ENCODE results near the gene C1QB.

C1QB gene

DNA sequence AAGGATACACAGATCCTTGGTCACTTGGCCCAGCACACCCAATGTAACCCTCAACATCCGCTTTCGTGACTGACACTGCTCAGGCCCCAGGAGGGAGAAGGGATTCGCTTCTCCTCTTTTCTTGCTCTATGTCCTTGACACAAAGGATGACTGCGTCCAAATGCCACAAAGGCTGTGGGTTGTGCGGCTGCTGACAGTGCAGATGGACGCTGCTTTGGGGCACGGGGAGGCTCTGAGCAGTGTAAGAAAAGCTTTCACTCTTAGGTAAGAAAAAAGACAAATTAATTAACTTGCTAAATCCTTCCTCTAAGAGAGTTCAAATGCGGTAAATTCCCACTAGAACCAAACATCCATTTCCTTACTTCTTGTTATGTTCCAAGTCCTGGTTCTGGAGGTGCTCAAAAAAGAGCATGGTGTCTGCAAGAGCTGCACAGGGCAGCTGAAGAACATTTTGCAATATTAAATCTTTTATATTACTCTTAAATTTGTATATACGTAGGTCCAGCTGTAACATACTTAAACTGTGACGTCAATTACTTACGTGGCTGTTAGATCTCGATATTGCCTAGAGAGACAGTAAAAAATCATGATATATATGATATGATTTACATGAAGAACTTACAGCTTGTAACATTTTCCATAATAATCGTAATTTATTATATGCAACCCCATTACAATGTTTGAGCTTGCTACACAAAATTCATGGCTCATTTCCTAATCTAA is 38.2 kb downstream of the C1QB start:
- H3F3A ChIP-seq (ENCODE audit: low read depth), result no peaks in the 10 kb centered on the region
- no peak overlapping the region for H2AFZ ChIP-seq (ENCODE audit: low read length)

DNA sequence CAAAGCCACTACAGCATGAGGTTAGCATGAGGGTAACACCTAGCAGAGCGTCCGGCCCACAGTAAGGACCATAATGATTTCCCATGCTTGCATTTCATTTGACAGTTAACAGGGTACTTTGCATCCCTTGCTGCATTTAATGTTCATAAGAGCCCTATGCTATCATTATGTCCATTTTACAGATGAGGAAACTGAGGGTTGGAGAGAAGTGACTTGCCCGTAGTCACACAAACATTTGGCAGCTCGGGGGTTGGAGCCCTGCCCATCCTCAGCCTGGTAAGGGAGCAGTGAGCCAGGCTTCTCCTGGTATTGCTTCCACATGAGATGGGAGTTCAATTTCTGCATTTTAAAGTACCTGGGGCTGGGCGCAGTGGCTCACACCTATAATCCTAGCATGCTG is 41.1 kb downstream of the C1QB start:
- Histone ChIP-seq H2AFZ (ENCODE audit: low read length) (no peak overlapping the region), H3K4me2 (ENCODE audit: low read depth, low read length, poor library complexity, severe bottlenecking) (no peak overlapping the region), H4K20me1 (ENCODE audit: insufficient read depth, low read length, poor library complexity, severe bottlenecking) (no peaks in the 10 kb centered on the region), H3K4me1 (ENCODE audit: insufficient read depth, low read length, poor library complexity, severe bottlenecking) (no peaks in the 10 kb centered on the region), H3K79me2 (ENCODE audit: insufficient read depth, low read length) (no peaks in the 10 kb centered on the region), H3K4me3 (ENCODE audit: low read length, poor library complexity, severe bottlenecking) (no peak overlapping the region), H3K9me2 (replicated peaks; ENCODE audit: low read depth, low read length) (no peaks in the 10 kb centered on the region), H3K36me3 (ENCODE audit: insufficient read depth, low read length) (no peaks in the 10 kb centered on the region), H3K9ac (ENCODE audit: low read depth, low read length, poor library complexity, severe bottlenecking) (no peak overlapping the region), H3F3A (ENCODE audit: low read depth) (no peaks in the 10 kb centered on the region), H3K9me3 (ENCODE audit: insufficient read depth, low read depth, low read length) (no peaks in the 10 kb centered on the region), H3K27me3 (ENCODE audit: insufficient read depth, low read length, poor library complexity, severe bottlenecking) (no peaks in the 10 kb centered on the region)
- TF ChIP-seq EZH2phosphoT487 (IDR thresholded peaks at IDR 0.05; ENCODE audit: borderline replicate concordance), result no peak

More for the DNA sequence above, 38.2 kb downstream of the C1QB start:
- Histone ChIP-seq H3K36me3 (ENCODE audit: insufficient read depth, low read length) (no peaks in the 10 kb centered on the region), H3K9ac (ENCODE audit: low read depth, low read length, poor library complexity, severe bottlenecking) (no peak overlapping the region), H3K4me2 (ENCODE audit: low read depth, low read length, poor library complexity, severe bottlenecking) (no peak overlapping the region), H3K4me1 (ENCODE audit: insufficient read depth, low read length, poor library complexity, severe bottlenecking) (no peaks in the 10 kb centered on the region), H4K20me1 (ENCODE audit: insufficient read depth, low read length, poor library complexity, severe bottlenecking) (no peaks in the 10 kb centered on the region), H3K79me2 (ENCODE audit: insufficient read depth, low read length) (no peaks in the 10 kb centered on the region), H3K4me3 (ENCODE audit: low read length, poor library complexity, severe bottlenecking) (no peak overlapping the region), H3K9me2 (replicated peaks; ENCODE audit: low read depth, low read length) (no peaks in the 10 kb centered on the region), H3K27me3 (ENCODE audit: insufficient read depth, low read length, poor library complexity, severe bottlenecking) (no peaks in the 10 kb centered on the region), H3K9me3 (ENCODE audit: insufficient read depth, low read depth, low read length) (no peaks in the 10 kb centered on the region)
- TF ChIP-seq EZH2phosphoT487 (IDR thresholded peaks at IDR 0.05; ENCODE audit: borderline replicate concordance), result no peak
- TF ChIP-seq, protein P1, sequence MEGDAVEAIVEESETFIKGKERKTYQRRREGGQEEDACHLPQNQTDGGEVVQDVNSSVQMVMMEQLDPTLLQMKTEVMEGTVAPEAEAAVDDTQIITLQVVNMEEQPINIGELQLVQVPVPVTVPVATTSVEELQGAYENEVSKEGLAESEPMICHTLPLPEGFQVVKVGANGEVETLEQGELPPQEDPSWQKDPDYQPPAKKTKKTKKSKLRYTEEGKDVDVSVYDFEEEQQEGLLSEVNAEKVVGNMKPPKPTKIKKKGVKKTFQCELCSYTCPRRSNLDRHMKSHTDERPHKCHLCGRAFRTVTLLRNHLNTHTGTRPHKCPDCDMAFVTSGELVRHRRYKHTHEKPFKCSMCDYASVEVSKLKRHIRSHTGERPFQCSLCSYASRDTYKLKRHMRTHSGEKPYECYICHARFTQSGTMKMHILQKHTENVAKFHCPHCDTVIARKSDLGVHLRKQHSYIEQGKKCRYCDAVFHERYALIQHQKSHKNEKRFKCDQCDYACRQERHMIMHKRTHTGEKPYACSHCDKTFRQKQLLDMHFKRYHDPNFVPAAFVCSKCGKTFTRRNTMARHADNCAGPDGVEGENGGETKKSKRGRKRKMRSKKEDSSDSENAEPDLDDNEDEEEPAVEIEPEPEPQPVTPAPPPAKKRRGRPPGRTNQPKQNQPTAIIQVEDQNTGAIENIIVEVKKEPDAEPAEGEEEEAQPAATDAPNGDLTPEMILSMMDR (conservative IDR thresholded peaks at IDR 0.05; ENCODE audit: low read length), result no peak

DNA sequence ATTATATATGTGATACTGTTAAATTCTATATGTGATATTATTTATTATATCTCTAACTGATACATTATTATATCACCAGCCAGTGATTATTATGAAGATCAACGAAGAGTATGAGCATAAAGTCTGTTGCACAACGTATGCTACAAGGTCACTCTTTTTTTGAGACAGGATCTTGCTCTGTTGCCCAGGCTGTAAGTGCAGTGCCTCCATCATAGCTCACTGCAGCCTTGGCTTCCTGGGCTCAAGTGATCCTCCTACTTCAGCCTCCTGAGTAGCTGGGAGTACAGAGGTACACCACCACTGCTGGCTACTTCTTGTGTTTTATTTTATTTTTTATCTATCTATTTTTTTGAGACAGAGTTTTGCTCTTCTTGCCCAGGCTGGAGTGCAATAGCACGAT is 43.6 kb downstream of the C1QB start:
- Histone ChIP-seq H3K9me3 (ENCODE audit: insufficient read depth, low read depth, low read length) (no peaks in the 10 kb centered on the region), H3K9ac (ENCODE audit: low read depth, low read length, poor library complexity, severe bottlenecking) (no peak overlapping the region), H3K79me2 (ENCODE audit: insufficient read depth, low read length) (no peaks in the 10 kb centered on the region), H3K9me2 (replicated peaks; ENCODE audit: low read depth, low read length) (no peaks in the 10 kb centered on the region), H3K27me3 (ENCODE audit: insufficient read depth, low read length, poor library complexity, severe bottlenecking) (no peaks in the 10 kb centered on the region), H2AFZ (ENCODE audit: low read length) (no peak overlapping the region), H3F3A (ENCODE audit: low read depth) (no peaks in the 10 kb centered on the region), H3K36me3 (ENCODE audit: insufficient read depth, low read length) (no peaks in the 10 kb centered on the region), H3K4me3 (ENCODE audit: low read length, poor library complexity, severe bottlenecking) (no peak overlapping the region), H3K4me2 (ENCODE audit: low read depth, low read length, poor library complexity, severe bottlenecking) (no peak overlapping the region), H3K4me1 (ENCODE audit: insufficient read depth, low read length, poor library complexity, severe bottlenecking) (no peaks in the 10 kb centered on the region), H4K20me1 (ENCODE audit: insufficient read depth, low read length, poor library complexity, severe bottlenecking) (no peaks in the 10 kb centered on the region)
- no peak for TF ChIP-seq EZH2phosphoT487 (IDR thresholded peaks at IDR 0.05; ENCODE audit: borderline replicate concordance)
- TF ChIP-seq, protein P1 (conservative IDR thresholded peaks at IDR 0.05; ENCODE audit: low read length), result no peak

DNA sequence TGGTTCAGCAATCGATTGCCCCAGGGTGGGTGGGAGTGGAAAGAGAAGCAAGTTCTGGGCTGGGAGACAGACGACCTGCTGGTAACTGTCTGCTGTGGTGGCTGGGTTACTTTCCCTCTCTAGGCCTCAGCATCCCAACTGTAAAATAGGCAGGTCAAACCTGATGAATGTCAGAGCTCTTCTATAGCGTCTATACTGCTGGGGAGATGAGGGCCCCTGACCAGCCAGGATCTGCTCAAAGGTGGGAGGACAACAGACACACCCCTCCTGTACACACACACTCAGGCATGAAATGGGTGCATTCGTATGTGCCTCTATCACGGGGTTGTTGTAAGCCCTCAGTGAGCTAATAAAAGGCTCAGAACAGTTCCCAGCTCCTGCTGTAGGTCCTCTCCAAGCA is 44.9 kb downstream of the C1QB start:
- H3K4me2 ChIP-seq (ENCODE audit: low read depth, low read length, poor library complexity, severe bottlenecking), result no peak overlapping the region
- TF ChIP-seq, protein P1 (conservative IDR thresholded peaks at IDR 0.05; ENCODE audit: low read length), result no peak
- no peak for TF ChIP-seq EZH2phosphoT487 (IDR thresholded peaks at IDR 0.05; ENCODE audit: borderline replicate concordance)
- H3K27me3 ChIP-seq (ENCODE audit: insufficient read depth, low read length, poor library complexity, severe bottlenecking), result no peaks in the 10 kb centered on the region
- H4K20me1 ChIP-seq (ENCODE audit: insufficient read depth, low read length, poor library complexity, severe bottlenecking), result no peaks in the 10 kb centered on the region
- H3K9me2 ChIP-seq (replicated peaks; ENCODE audit: low read depth, low read length), result no peaks in the 10 kb centered on the region
- no peaks in the 10 kb centered on the region for H3K4me1 ChIP-seq (ENCODE audit: insufficient read depth, low read length, poor library complexity, severe bottlenecking)
- no peaks in the 10 kb centered on the region for H3K36me3 ChIP-seq (ENCODE audit: insufficient read depth, low read length)
- no peak overlapping the region for H3K9ac ChIP-seq (ENCODE audit: low read depth, low read length, poor library complexity, severe bottlenecking)
- H3F3A ChIP-seq (ENCODE audit: low read depth), result no peaks in the 10 kb centered on the region
- no peaks in the 10 kb centered on the region for H3K9me3 ChIP-seq (ENCODE audit: insufficient read depth, low read depth, low read length)
- H3K79me2 ChIP-seq (ENCODE audit: insufficient read depth, low read length), result no peaks in the 10 kb centered on the region
- H3K4me3 ChIP-seq (ENCODE audit: low read length, poor library complexity, severe bottlenecking), result no peak overlapping the region
- no peak overlapping the region for H2AFZ ChIP-seq (ENCODE audit: low read length)
